Neuronal stem cell (in vitro differentiated cells): ENCODE data around the gene RAB11FIP3.

ENCODE experiments used
- DNase-seq: peaks from one replicate; pipeline ENCODE4 v3.0.0-alpha.2; 2013; ENCODE audit warnings: low spot score
- H2AFZ ChIP-seq: one replicate; pipeline ENCODE4 v1.6.1; 2013; ENCODE audit warnings: mild to moderate bottlenecking, low read length, inconsistent platforms
- H2AK5ac ChIP-seq: 2 replicates; pipeline ENCODE4 v1.6.1; 2013; ENCODE audit warnings: low read depth, mild to moderate bottlenecking, inconsistent platforms, low read length, moderate library complexity, mixed read lengths
- H2BK120ac ChIP-seq: 2 replicates; pipeline ENCODE4 v1.6.1; 2013; ENCODE audit warnings: low read depth, mild to moderate bottlenecking, inconsistent platforms, low read length, moderate library complexity, mixed read lengths
- H2BK12ac ChIP-seq: one replicate; pipeline ENCODE4 v1.6.1; 2013; ENCODE audit warnings: low read length, inconsistent platforms
- H2BK15ac ChIP-seq: 2 replicates; pipeline ENCODE4 v1.6.1; 2013; ENCODE audit warnings: mild to moderate bottlenecking, low read length, inconsistent platforms, mixed read lengths
- H2BK5ac ChIP-seq: one replicate; pipeline ENCODE4 v1.6.1; 2013; ENCODE audit warnings: inconsistent platforms, mild to moderate bottlenecking, low read length, moderate library complexity
- H3K14ac ChIP-seq: one replicate; pipeline ENCODE4 v1.6.1; 2013; ENCODE audit warnings: low read length, inconsistent platforms
- H3K18ac ChIP-seq: 2 replicates; pipeline ENCODE4 v1.6.1; 2013; ENCODE audit warnings: low read length, inconsistent platforms
- H3K23ac ChIP-seq: 2 replicates; pipeline ENCODE4 v1.6.1; 2013; ENCODE audit warnings: low read depth, mild to moderate bottlenecking, mixed read lengths, low read length, inconsistent platforms; ENCODE audit not compliant: poor library complexity
- H3K27ac ChIP-seq: replicated peaks from 3 replicates; pipeline ENCODE4 v1.5.1; 2013; ENCODE audit warnings: low read length, inconsistent platforms
- H3K27me3 ChIP-seq, 3 experiments: 2 replicates each; pipeline ENCODE4 v1.6.1; 2013; ENCODE audit warnings: low read length in 3 of 3, mild to moderate bottlenecking in 2 of 3, inconsistent platforms in 1 of 3, low read depth in 1 of 3, mixed read lengths in 1 of 3, moderate library complexity in 1 of 3; ENCODE audit not compliant: control insufficient read depth in 3 of 3, insufficient read depth in 3 of 3
- H3K36me3 ChIP-seq, 2 donors: replicated peaks in 1 of 2; 2 replicates each; pipeline ENCODE4 v1.6.1; 2013; ENCODE audit warnings: low read length in 2 of 2; ENCODE audit not compliant: control insufficient read depth in 2 of 2, insufficient read depth in 2 of 2
- H3K4ac ChIP-seq: 2 replicates; pipeline ENCODE4 v1.6.1; 2013; ENCODE audit warnings: inconsistent platforms, mild to moderate bottlenecking, low read length, moderate library complexity
- H3K4me1 ChIP-seq, 2 donors: 1 replicate in 1 of 2; 2 replicates in 1 of 2; pipeline ENCODE4 v1.6.1; 2013; ENCODE audit warnings: low read length in 2 of 2, low read depth in 1 of 2; ENCODE audit not compliant: control insufficient read depth in 2 of 2, insufficient read depth in 1 of 2
- H3K4me2 ChIP-seq: one replicate; pipeline ENCODE4 v1.6.1; 2013; ENCODE audit warnings: mild to moderate bottlenecking, low read length, inconsistent platforms; ENCODE audit not compliant: insufficient read depth, poor library complexity, severe bottlenecking
- H3K4me3 ChIP-seq, 2 donors: 2 replicates each; pipeline ENCODE4 v1.5.1; 2013; ENCODE audit warnings: low read length in 2 of 2, mild to moderate bottlenecking in 2 of 2, inconsistent platforms in 1 of 2, moderate library complexity in 1 of 2
- H3K79me1 ChIP-seq: one replicate; pipeline ENCODE4 v1.6.1; 2013; ENCODE audit warnings: low read depth, mild to moderate bottlenecking, inconsistent platforms, low read length, moderate library complexity
- H3K9ac ChIP-seq: one replicate; pipeline ENCODE4 v1.6.1; 2013; ENCODE audit warnings: mild to moderate bottlenecking, low read depth, low read length, inconsistent platforms; ENCODE audit not compliant: poor library complexity
- H3K9me3 ChIP-seq, 2 donors: replicated peaks in 1 of 2; 2 replicates each; pipeline versions ENCODE3 to v1.6.1; 2013; ENCODE audit warnings: low read length in 2 of 2, mild to moderate bottlenecking in 2 of 2, inconsistent platforms in 1 of 2, low read depth in 1 of 2, mixed read lengths in 1 of 2, moderate library complexity in 1 of 2; ENCODE audit not compliant: control insufficient read depth in 2 of 2, insufficient read depth in 1 of 2
- H4K8ac ChIP-seq: one replicate; pipeline ENCODE4 v1.6.1; 2013; ENCODE audit warnings: low read depth, mild to moderate bottlenecking, inconsistent platforms, low read length, moderate library complexity
- H4K91ac ChIP-seq: one replicate; pipeline ENCODE4 v1.6.1; 2013; ENCODE audit warnings: low read length, low read depth, mild to moderate bottlenecking, inconsistent platforms; ENCODE audit not compliant: poor library complexity
- WGBS, 2 donors: extraction: QIAGEN DNeasy Blood & Tissue Kit; methylation state at CpG; one replicate each; pipeline ENCODE4 v1.1.7; 2013; ENCODE audit warnings: missing lambda C conversion rate in 2 of 2, mixed read lengths in 1 of 2; ENCODE audit not compliant: insufficient read length in 2 of 2, insufficient replicate concordance in 1 of 2; ENCODE audit errors: extremely low coverage in 2 of 2; 5-methylcytosine and 5-hydroxymethylcytosine counted together

Gene RAB11FIP3

GRCh38 chr16:496097-496886 lies 70.8 kb downstream of the RAB11FIP3 start:
- H3K27ac ChIP-seq = no peak overlapping the region
- no peak overlapping the region for H2AFZ ChIP-seq
- no peak overlapping the region for H4K91ac ChIP-seq
- H3K4me2 ChIP-seq = no peak overlapping the region
- no peak overlapping the region for H3K14ac ChIP-seq
- H4K8ac ChIP-seq = no peak overlapping the region
- no peak overlapping the region for H3K23ac ChIP-seq
- no CpG with 5 or more reads among the region's 21 CpGs for WGBS, 2 donors
- no peak overlapping the region for H2AK5ac ChIP-seq
- no peaks in the 10 kb centered on the region for H3K9me3 ChIP-seq
- no peaks in the 10 kb centered on the region for H3K4me1 ChIP-seq
- H2BK15ac ChIP-seq = no peak overlapping the region
- H2BK5ac ChIP-seq = no peak overlapping the region
- H3K27me3 ChIP-seq = no peaks in the 10 kb centered on the region
- no peak overlapping the region for H3K4ac ChIP-seq
- H3K4me3 ChIP-seq = no peak overlapping the region
- no peak overlapping the region for H3K9ac ChIP-seq
- no peak overlapping the region for H2BK12ac ChIP-seq
- H3K18ac ChIP-seq = no peak overlapping the region
- H3K36me3 ChIP-seq = peaks cover 13 to 57% of the 10 kb centered on the region in 2 donors
- H2BK120ac ChIP-seq = no peak overlapping the region
- no peak for DNase-seq
- peaks cover 5% of the 10 kb centered on the region for H3K79me1 ChIP-seq

GRCh38 chr16:497258-497657 lies 71.8 kb downstream of the RAB11FIP3 start:
- Histone ChIP-seq H4K8ac (no peak overlapping the region), H3K4me3 (no peak overlapping the region), H2AFZ (no peak overlapping the region), H2AK5ac (no peak overlapping the region), H2BK12ac (no peak overlapping the region), H3K14ac (peak overlapping the region; percentile 56), H2BK120ac (no peak overlapping the region), H3K79me1 (peaks cover 4% of the 10 kb centered on the region), H3K4ac (no peak overlapping the region), H3K4me1 (no peaks in the 10 kb centered on the region), H3K9ac (peak overlapping the region; percentile 12), H3K23ac (peak overlapping the region; percentile 20), H3K18ac (no peak overlapping the region), H2BK5ac (no peak overlapping the region), H3K27me3 (no peaks in the 10 kb centered on the region), H4K91ac (no peak overlapping the region), H3K4me2 (no peak overlapping the region), H3K36me3 (peaks cover 14 to 52% of the 10 kb centered on the region in 2 donors), H3K9me3 (no peaks in the 10 kb centered on the region), H2BK15ac (no peak overlapping the region), H3K27ac (no peak overlapping the region)
- no CpG with 5 or more reads among the region's 11 CpGs for WGBS, 2 donors
- no peak for DNase-seq

GRCh38 chr16:499924-500323 lies 74.5 kb downstream of the RAB11FIP3 start:
- no peak overlapping the region for H3K4me2 ChIP-seq
- H3K23ac ChIP-seq = no peak overlapping the region
- H3K79me1 ChIP-seq = peaks cover 7% of the 10 kb centered on the region
- no peak overlapping the region for H3K4ac ChIP-seq
- WGBS, 2 donors = no CpG with 5 or more reads among the region's 12 CpGs
- H3K27ac ChIP-seq = no peak overlapping the region
- H3K9ac ChIP-seq = no peak overlapping the region
- H3K27me3 ChIP-seq = no peaks in the 10 kb centered on the region
- no peak overlapping the region for H3K14ac ChIP-seq
- peaks cover 19 to 61% of the 10 kb centered on the region in 2 donors for H3K36me3 ChIP-seq
- no peak overlapping the region for H2BK120ac ChIP-seq
- H2AK5ac ChIP-seq = no peak overlapping the region
- no peak overlapping the region for H4K8ac ChIP-seq
- no peak for DNase-seq
- H2AFZ ChIP-seq = no peak overlapping the region
- no peak overlapping the region for H2BK12ac ChIP-seq
- H2BK15ac ChIP-seq = no peak overlapping the region
- no peak overlapping the region for H2BK5ac ChIP-seq
- no peak overlapping the region for H3K18ac ChIP-seq
- H3K9me3 ChIP-seq = no peaks in the 10 kb centered on the region
- H3K4me3 ChIP-seq = no peak overlapping the region
- H3K4me1 ChIP-seq = no peaks in the 10 kb centered on the region
- no peak overlapping the region for H4K91ac ChIP-seq

- H3K79me1 ChIP-seq = peaks cover 7% of the 10 kb centered on the region
- H3K4me1 ChIP-seq = no peaks in the 10 kb centered on the region
- H2BK5ac ChIP-seq = no peak overlapping the region
- no peak overlapping the region for H3K18ac ChIP-seq
- H3K36me3 ChIP-seq = peaks cover 20 to 68% of the 10 kb centered on the region in 2 donors
- H3K27me3 ChIP-seq = no peaks in the 10 kb centered on the region
- H2AK5ac ChIP-seq = no peak overlapping the region
- H4K91ac ChIP-seq = no peak overlapping the region
- H3K4me2 ChIP-seq = no peak overlapping the region
- no peak overlapping the region for H2BK12ac ChIP-seq
- no peak overlapping the region for H2BK120ac ChIP-seq
- H3K9me3 ChIP-seq = no peaks in the 10 kb centered on the region
- H3K27ac ChIP-seq = no peak overlapping the region
- H2AFZ ChIP-seq = no peak overlapping the region
- no peak overlapping the region for H3K4me3 ChIP-seq
- H4K8ac ChIP-seq = no peak overlapping the region
- H2BK15ac ChIP-seq = no peak overlapping the region
- no peak overlapping the region for H3K9ac ChIP-seq
- no peak for DNase-seq
- no peak overlapping the region for H3K14ac ChIP-seq
- WGBS, 2 donors = no CpG with 5 or more reads among the region's 12 CpGs
- H3K23ac ChIP-seq = peak overlapping the region; percentile 25
- no peak overlapping the region for H3K4ac ChIP-seq
These were observed 75.3 kb downstream of the RAB11FIP3 start for GRCh38 chr16:500709-501108.
